Thoracic aorta (tissue), 2 donors: ENCODE measurements around the gene RPS6KA1. TPM values are rescaled to one million over a fixed set of nuclear protein-coding genes. Genes with fewer than 3 reads are reported as not detected.

Experiments
- ATAC-seq: fragments of 150-250 bp; one replicate; pipeline ENCODE4 v1.8.0; 2017; ENCODE audit warnings: low read depth; ENCODE audit not compliant: insufficient number of reproducible peaks, low FRiP score
- DNase-seq: peaks from one replicate; pipeline ENCODE4 v3.0.0-alpha.2; 2020; ENCODE audit warnings: low spot score
- H3K27ac ChIP-seq, 2 donors: fragments of 200-600 bp; sonication (generic); 1 replicate in 1 of 2; 2 replicates in 1 of 2; pipeline ENCODE4 v1.5.1; 2016; ENCODE audit warnings: mild to moderate bottlenecking in 2 of 2, moderate library complexity in 2 of 2
- H3K27me3 ChIP-seq: fragments of 200-600 bp; sonication (generic); replicated peaks from 2 replicates; pipeline ENCODE4 v1.6.0; 2016; ENCODE audit warnings: mild to moderate bottlenecking; ENCODE audit not compliant: insufficient read depth
- H3K36me3 ChIP-seq: fragments of 200-600 bp; sonication (generic); one replicate; pipeline ENCODE4 v1.5.1; 2016
- H3K4me1 ChIP-seq, 2 donors: fragments of 200-600 bp; sonication (generic); 1 replicate in 1 of 2; 2 replicates in 1 of 2; pipeline versions ENCODE4 v1.5.1 to v1.6.0; 2016; ENCODE audit warnings: low read depth in 2 of 2, mild to moderate bottlenecking in 1 of 2; ENCODE audit not compliant: control insufficient read depth in 1 of 2
- H3K4me3 ChIP-seq: fragments of 200-600 bp; sonication (generic); 2 replicates; pipeline ENCODE4 v1.5.1; 2016; ENCODE audit warnings: mild to moderate bottlenecking
- H3K9me3 ChIP-seq: fragments of 200-600 bp; sonication (generic); 2 replicates; pipeline ENCODE4 v1.5.1; 2016
- CTCF ChIP-seq: fragments of 200-600 bp; sonication (generic); IDR thresholded peaks from one replicate; pipeline ENCODE4 v1.5.1; 2019; ENCODE audit warnings: antibody characterized with exemption
- total RNA-seq, 2 donors: library from RNA; depleted of rRNA; stranded (reverse); fragments of >200 nt; gene quantifications; one replicate each; pipeline versions ENCODE4 v1.1.0 to v1.2.3, GENCODE V29; 2016

RPS6KA1 gene
- total RNA-seq, 2 donors from 2014 or later: 13.8 to 18.6 TPM

GRCh38 chr1:26545969-26546323 lies 16.4 kb downstream of the RPS6KA1 start:
- H3K4me3 ChIP-seq: peak overlapping the region; percentile 53
- no peak for ATAC-seq
- no peaks in the 10 kb centered on the region for H3K9me3 ChIP-seq
- no peaks in the 10 kb centered on the region for H3K36me3 ChIP-seq
- DNase-seq: no peak
- no peaks in the 10 kb centered on the region for H3K27me3 ChIP-seq
- no peak overlapping the region for H3K27ac ChIP-seq
- TF ChIP-seq CTCF: no peak
- H3K4me1 ChIP-seq: peaks cover 0 to 3% of the 10 kb centered on the region in 2 donors

- H3K27me3 ChIP-seq: no peaks in the 10 kb centered on the region
- H3K4me3 ChIP-seq: peak overlapping the region; percentile 53
- ATAC-seq: no peak
Measured at GRCh38 chr1:26546375-26546774, 16.8 kb downstream of the RPS6KA1 start.

GRCh38 chr1:26546819-26547218 lies 17.3 kb downstream of the RPS6KA1 start:
- Histone ChIP-seq H3K27ac (no peak overlapping the region), H3K36me3 (no peaks in the 10 kb centered on the region), H3K27me3 (no peaks in the 10 kb centered on the region), H3K4me3 (no peak overlapping the region), H3K4me1 (no peaks in the 10 kb centered on the region), H3K9me3 (no peaks in the 10 kb centered on the region)
- ATAC-seq (no peak), DNase-seq (no peak)
- TF ChIP-seq CTCF: no peak

More at GRCh38 chr1:26546375-26546774, 16.8 kb downstream of the RPS6KA1 start:
- H3K27ac ChIP-seq: no peak overlapping the region
- H3K4me1 ChIP-seq: peaks cover 0 to 3% of the 10 kb centered on the region in 2 donors
- no peak for DNase-seq
- H3K9me3 ChIP-seq: no peaks in the 10 kb centered on the region
- no peak for TF ChIP-seq CTCF
- H3K36me3 ChIP-seq: no peaks in the 10 kb centered on the region

- Histone ChIP-seq H3K4me1 (no peaks in the 10 kb centered on the region), H3K4me3 (no peak overlapping the region), H3K27ac (no peak overlapping the region), H3K9me3 (no peaks in the 10 kb centered on the region), H3K27me3 (no peaks in the 10 kb centered on the region), H3K36me3 (no peaks in the 10 kb centered on the region)
- ATAC-seq: no peak
- no peak for DNase-seq
- no peak for TF ChIP-seq CTCF
Measured at GRCh38 chr1:26548841-26549240, 19.3 kb downstream of the RPS6KA1 start.

GRCh38 chr1:26550946-26551345 lies 21.4 kb downstream of the RPS6KA1 start:
- ATAC-seq: no peak
- Histone ChIP-seq H3K4me3 (no peak overlapping the region), H3K4me1 (no peaks in the 10 kb centered on the region), H3K27ac (no peak overlapping the region), H3K9me3 (no peaks in the 10 kb centered on the region), H3K36me3 (no peaks in the 10 kb centered on the region), H3K27me3 (no peaks in the 10 kb centered on the region)
- TF ChIP-seq CTCF: no peak
- no peak for DNase-seq
